Kasumi-1 (cell line): ENCODE data around the gene RYR2.

Experiments used
- DNase-seq, 2 experiments: peaks; one replicate each; lab custom pipeline; 2025; lab: John Stamatoyannopoulos, UW

Gene RYR2

DNA sequence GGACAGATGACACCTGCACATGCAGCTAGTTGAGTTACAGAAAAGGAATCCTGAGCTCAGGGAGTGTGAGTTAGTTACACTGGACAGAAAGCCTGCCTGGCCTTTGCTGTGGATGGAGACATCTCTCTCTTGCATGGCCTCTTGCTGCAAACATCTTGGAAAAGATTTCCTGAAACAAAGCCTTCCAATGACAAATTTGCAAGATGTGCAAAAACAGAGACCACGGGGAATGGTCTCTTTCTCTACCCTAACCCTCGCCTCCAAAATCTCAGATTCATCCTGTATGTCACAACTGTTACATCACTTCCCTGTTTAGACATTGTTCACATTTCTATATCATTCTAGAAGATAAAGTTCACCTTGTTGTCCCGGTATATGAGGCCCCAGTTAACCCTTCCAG is 415.6 kb downstream of the RYR2 start:
- DNase-seq = no peak

DNA sequence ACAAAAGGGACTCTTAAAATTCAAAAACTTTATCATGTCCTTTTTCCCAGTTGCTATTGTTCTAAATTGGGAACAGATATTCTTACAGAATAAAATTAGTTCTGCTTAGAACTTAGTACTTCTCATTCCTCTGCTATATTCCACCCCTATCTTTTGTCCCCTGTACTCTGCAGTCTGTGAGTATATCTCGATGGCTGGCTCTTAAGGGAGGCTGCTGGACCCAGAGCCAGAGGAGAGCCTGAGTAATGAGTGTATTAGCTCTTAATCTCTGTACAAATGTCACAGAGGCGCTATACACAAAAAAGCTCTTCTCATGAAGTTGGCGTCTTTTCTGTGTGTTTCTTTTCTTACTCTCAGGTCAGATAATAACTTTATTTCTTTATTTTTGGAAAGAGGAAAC is 425.3 kb downstream of the RYR2 start:
- no peak for DNase-seq

DNA sequence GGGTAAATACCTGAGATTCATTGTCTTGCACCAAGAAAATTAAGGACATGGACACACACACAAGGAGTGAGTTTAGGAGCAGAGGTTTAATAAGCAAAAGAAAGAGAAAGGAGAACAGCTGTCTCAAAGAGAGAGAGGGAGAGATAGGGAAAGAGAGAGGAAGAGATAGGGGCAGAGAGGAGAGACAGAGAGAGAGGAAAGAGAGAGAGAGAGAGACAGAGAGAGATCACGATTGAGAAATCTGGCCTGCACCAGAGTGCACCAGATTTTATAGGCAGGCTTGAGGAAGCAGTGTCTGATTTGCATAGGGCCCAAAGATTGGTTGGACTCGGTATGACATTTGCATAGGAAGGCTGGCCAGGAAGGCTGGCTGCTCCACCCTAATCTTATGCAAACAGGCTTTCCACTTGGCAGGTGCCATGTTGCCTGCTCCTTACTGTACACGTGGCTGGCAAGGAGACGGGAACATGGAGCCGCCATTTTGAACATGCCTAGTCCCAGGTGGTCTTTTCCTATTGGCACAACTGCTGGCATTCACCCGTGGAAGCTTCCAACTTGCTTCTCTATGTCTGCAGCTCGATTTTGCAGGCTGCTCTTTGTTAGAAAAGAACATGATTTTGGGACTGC is 428.8 kb downstream of the RYR2 start:
- no peak for DNase-seq

DNA sequence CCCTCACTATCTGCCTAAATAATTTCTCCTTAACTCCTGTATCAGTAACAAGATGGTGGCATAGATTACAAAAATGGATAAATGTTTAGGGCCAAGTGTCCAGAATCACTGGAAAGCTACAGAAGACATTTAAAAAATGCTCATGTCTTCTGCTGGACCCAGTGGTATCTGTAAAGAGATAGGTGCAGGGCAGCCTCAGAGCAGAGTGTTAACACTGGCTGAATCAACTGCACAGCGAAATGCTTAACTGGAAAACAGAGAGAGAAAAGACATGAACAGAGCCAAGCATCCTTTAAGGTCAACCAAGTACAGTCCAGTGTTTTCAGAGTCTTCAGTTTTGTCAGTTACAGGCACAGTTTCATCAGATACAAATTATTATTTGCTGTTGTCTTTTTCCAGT is 429.4 kb downstream of the RYR2 start:
- no peak for DNase-seq

DNA sequence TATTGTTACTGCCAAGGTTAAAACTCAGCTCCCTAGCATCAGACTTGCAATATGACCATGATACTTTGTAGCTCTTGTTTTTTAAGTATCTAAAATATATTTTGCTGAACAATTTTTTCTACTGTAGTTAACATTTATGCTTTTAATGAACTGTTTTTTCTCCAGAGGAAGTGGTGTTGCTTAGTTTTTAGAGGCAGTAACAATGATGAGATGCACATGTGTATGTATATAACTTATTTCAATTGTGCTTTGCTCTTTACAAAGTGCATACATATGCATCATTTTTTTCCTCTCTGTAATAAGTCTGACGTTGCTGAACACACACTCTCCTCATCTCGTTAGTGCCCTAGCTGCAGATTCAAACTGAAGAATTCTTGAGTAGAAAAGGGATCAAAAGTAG is 430.0 kb downstream of the RYR2 start:
- DNase-seq = no peak

DNA sequence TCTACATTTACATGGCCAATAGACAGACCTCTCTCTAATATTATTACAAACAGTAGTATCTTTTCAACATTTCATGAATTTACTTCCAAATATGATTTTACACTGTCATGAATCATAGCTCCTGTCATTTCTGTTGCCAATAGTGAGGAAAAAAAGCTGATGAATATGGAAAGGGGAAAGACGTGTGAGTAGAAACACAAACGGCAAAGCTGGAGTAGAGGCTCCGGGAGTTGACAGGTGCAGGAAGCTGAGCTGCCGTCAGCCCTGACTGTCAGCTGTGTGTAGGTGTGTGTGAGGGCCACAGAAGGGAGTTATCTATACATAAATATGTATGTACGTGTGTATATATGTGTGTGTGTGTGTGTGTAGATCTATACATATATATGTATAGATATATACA is 431.9 kb downstream of the RYR2 start:
- DNase-seq = no peak

DNA sequence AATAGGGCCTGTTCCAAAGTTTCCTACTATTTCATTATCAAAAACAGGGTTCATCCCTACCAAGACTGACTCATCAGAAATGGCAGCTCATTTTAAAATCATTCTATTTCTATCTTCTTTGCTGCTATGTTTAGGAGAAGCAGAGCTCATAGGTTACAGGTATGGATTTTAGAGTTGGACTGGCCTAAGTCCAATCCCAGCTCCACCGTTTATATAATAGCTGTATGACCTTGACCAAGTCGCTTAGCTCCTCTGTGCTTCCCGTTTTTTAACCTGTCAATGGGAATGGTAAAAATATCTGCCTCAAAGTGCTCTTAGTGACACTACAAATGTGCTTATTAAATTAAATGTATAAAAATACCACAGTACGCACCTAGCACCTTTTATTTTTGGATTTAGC is 436.1 kb downstream of the RYR2 start:
- no peak for DNase-seq

DNA sequence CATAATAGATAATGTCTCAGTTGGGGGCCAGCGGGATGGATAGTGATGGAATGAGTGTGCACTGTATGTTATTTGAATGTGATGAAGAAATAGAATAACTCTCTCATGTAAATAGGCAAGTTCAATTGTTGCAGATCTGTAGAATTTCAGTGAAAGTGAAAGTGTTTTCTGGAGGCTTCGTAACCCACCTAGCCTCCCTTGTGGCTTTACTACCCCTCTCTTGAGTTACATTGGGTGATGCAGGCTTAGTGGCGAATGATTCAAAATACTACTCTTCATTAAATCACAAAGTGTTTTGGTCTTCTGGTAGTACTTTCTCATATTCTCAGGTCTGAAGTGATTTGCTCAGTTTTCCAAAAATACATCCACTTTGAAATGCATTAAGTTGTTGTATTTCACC is 436.9 kb downstream of the RYR2 start:
- no peak for DNase-seq

DNA sequence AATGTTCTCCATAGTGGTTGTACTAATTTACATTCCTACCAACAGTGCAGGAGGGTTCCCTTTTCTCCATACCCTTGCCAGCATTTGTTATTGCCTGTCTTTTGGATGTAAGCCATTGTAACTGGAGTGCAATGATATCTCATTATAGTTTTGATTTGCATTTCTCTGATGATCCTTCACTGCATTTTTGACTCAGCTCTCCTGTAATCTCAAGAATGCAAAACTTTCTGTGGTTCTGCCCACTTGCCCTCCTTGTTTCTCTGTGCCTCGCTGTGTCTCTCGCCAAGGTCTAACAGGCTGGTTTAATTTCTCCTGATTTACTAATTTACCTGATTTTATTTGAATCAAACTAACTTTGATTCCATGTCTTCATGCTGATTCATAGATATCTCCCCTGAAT is 440.8 kb downstream of the RYR2 start:
- DNase-seq = no peak

DNA sequence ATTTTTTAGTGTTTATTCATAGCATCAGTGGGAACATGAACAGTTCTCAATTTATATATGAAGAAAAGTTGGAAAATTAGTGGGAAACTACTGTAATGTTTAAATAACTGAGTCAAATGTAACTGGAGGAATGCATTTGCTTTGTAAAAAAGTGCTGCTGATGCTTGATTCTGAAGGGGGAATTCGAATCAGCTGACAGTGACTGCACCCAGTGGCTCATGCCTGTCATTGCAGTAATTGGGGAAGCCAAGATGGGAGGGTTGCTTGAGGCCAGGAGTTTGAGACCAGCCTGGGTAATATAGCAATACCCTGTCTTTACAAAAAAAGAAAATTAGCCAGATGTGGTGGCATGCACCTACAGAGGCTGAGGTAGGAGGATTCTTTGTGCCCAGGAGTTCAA is 450.4 kb downstream of the RYR2 start:
- DNase-seq = peak in 1 of 2 experiments; percentile 0

DNA sequence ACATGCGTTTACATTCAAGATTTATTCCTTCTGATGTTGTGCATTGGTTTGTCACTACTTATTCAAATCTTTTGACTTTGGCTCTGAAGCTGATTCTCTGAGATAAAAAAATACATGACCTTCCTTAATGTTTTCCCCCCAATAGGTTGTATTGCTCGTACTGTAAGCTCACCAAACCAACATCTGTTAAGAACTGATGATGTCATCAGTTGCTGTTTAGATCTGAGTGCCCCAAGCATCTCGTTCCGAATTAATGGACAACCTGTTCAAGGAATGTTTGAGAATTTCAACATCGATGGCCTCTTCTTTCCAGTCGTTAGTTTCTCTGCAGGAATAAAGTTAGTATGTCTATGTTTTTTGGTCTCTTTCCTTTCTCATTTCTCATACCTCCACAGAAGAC is 458.6 kb downstream of the RYR2 start:
- no peak for DNase-seq

DNA sequence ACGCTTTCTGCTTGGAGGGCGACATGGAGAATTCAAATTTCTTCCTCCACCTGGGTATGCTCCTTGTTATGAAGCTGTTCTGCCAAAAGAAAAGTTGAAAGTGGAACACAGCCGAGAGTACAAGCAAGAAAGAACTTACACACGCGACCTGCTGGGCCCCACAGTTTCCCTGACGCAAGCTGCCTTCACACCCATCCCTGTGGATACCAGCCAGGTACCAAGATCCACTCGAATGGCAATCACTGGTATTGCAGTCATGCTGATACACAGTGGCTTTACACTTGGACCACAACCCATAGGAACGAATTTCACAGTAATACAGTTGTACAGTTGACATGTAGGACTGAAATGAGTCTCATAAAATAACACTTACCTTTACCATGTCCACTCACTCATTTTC is 461.3 kb downstream of the RYR2 start:
- DNase-seq = no peak

DNA sequence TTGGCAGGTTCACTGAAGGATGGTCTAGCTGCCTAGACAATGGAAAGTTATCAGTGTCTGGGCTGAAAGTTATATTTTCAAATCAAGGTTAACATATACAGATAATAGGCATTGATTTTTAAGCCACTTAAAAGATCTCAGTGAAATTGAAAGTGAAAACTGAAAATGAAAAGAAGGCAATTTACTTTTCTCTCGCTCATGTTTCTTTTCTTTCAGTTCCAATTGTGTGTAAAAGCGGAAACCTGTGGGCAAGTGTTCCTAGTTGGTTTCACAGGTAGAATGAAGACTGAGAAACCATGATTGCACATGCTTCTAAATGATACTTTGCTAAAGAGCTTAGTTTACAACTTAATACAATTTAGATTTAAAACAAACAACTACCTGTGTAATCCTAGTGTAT is 465.0 kb downstream of the RYR2 start:
- DNase-seq = no peak

DNA sequence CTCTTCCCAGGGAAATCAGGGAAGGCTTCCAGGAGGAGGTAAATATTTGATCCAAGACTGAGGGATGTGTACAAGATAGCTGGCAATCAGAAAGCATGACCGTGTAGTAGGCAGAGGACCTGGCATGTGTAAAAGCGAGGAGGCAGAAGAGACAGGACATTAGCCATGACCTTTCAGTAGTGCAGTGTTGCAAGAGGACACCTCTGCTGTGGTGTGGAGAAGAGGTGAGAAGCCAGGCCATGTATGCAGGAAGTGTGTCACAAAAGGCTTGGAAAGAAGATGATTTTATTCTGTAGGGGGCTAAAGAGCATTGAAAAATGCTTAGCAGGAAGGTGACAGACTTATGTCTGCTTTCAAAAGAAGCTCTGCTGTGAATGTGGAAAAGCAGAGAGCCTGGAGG is 467.8 kb downstream of the RYR2 start:
- no peak for DNase-seq

DNA sequence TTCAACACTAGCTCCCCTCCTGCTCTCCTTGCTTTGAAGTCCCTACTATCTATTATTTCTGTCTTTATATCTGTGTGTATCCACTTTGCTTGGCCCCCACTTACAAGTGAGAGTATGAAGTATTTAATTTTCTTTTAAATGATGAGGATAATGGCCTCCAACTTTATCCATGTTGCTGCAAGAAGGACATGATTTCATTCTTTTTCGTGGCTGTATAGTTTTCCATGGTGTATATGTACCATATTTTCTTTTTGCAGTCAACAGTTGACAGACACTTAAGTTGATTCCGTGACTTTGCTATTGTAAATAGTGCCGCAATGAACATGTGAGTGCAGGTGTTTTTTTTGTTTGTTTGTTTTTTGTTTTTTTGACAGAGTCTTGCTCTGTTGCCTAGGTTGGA is 483.1 kb downstream of the RYR2 start:
- DNase-seq = no peak

DNA sequence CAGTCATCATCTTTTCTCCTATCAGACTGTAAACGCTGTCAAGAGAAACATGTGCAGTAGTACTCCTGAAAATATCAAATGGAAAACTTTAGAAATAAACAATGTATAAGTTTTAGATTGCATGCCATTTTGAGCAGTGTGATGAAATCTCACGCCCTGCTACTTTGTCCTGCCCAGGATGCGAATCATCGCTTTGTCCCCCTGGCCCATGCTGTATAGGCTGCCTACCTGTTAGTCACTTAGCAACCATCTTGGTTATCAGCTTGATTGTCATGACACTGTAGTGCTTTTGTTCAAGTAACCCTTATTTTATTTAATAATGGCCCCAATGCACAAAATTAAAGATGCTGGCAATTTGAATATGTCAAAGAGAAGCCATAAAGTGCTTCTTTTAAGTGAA is 485.8 kb downstream of the RYR2 start:
- no peak for DNase-seq

DNA sequence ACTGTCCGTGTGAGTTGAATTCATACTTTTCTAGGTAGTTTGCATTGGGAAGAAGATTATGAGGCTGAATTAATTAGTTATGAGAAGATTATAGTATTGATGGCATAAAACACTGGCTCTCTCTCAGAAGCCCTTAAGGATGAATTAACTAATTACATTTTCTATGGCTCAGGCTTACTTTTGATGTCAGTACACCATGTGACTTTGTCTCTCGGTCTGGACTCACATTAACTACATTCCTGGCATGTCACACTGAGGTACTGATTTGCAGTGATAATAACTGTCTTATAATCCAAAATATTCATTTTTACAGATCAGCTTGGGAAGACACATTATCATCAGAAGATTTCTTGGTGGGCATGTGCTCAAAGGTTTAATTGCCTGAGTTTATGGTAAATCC is 486.6 kb downstream of the RYR2 start:
- DNase-seq = no peak

DNA sequence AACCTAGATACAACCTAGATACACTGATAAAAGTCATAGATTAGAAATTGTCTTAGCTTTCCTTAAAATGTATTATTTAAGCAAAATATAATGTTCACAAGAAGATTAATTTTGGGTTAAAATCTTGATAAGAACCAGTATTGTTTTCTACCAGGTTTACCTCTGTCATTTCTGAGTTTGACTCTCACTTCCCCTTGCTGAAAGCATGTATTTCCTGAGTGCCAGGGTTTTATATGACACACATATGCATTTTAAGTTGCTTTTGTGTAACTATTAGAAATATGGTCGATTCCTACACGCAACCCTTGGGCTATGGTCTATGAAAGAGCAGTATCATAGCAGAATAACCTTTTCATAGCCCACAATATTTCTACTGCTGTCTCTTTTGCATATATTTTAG is 497.1 kb downstream of the RYR2 start:
- DNase-seq = no peak

DNA sequence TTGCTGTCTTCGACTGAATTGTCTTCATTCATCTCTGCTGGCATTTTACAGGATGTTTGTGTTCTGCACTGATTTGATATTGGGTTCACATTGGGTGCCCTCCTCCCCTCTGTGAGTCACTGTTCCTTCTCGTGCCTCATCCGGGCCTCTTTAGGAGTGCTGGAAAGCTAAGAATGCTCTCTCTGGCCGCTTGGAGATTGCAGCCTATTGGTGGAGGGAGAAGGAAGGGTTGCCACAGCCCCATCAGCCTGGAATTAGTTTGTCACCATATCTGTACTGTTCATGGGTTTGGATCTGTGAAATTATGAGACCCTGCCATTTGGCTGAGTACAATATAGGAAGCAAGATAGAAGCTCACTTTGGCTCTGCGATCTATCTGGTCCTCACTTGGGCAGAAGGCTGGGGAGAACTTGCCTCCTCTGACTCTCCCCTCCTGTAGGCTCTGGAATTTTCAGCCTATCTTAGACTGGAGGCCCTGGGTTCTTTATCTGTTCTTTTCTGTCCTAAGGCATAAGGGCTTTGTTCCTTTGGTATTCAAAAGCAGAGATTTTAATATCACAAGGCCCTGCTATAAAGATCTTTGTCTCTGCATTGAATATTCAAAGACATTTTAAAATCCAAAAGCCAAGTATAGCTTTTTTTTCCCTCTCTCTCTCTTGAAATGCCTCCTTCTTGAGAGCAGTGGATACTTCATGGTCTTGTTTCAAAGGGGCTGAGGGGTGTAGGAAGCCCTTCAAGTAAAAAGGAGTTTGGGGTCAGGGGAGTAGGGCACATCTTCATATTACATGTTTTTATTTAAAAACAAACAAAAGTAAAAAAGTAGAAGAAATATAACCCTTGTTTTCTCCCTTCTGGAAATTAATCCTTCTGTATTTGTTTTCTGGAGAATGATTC is 500.8 kb downstream of the RYR2 start:
- no peak for DNase-seq

DNA sequence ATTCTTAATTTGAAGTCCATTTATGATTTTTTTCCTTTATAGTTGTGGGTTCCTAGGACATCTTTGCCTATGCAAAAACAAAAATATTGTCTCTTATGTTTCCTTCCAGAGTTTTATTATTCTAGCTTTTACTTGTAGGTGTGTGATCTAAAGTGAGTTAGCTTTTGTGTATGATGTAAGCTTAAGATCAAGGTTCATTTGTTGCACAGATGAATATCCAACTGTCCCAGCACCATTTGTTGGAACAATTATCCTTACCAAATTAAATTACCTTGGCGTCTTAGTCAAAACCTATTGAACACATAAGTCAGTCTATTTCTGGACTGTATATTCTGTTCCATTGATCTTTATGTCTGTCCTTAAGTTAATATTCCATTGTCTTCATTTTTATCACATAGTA is 511.1 kb downstream of the RYR2 start:
- DNase-seq = no peak

DNA sequence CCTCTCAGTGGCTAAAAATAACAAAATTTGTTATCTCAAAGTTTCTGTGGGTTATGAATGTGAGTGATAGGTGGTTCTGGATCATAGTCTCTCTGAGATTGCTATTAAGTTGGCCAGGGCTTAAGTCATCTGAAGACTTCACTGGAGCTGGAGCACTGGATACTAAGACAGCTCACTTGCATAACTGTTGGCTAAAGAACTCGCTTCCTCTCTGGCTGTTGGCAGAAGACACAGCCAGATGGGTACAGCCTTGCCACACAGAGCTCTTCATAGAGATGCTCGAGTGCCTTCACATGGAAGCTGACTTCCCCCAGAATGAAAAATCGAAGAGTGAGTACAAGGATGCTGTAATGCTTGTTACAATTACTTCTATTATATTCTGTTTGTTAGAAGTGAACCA is 514.9 kb downstream of the RYR2 start:
- DNase-seq = no peak

DNA sequence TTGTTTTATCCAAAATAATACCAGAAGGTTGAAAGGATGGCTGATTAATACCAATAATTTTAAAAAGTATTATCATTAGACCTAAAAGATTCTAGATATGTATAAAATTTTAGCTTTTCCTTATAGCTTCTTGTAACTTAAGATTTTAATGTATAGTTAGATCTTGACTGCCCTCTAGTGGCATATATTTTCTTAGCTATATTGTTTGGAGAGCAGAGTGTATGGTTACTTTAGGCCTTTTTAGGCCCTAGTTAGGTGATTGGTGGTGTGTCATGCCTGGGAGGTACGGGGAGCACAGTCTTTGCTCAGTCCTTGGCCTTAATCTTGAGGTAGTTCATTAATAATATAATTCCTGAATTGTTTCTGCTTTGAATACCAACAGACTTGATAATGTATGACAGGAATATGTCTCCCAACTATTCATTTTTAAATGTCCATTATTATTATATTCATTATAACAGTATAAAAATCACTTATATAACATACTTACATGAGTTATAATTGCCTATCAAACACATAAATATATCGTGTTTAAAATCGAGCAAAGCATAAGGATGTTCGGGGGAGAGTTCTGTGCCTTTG is 520.3 kb downstream of the RYR2 start:
- DNase-seq = peak; percentile 81 to 87

DNA sequence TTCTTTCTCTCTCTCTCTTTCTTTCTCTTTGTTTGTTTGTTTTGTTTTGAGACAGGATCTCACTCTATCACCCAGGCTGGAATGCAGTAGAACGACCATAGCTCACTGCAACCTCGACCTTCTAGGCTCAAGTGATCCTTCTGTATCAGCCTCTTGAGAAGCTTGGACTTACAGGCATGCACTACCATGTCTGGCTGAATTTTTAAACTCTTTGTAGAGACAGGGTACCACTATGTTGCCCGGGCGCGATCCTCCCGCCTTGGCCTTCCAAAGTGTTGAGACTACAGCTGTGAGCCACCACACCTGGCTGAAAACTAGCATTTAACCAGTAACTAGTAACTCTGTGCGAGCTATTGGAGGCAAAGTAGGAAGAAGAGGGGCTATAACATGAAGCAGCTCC is 523.3 kb downstream of the RYR2 start:
- no peak for DNase-seq
